Adipocyte (in vitro differentiated cells): ENCODE results near the gene LSS.

Experiments
- DNase-seq: peaks from one replicate; pipeline ENCODE4 v3.0.0-alpha.2; 2015; ENCODE audit warnings: low read depth
- H3K27me3 ChIP-seq: replicated peaks from 2 replicates; pipeline ENCODE4 v1.7.0; 2013; ENCODE audit warnings: mild to moderate bottlenecking, low read length, moderate library complexity; ENCODE audit not compliant: control insufficient read depth, insufficient read depth
- H3K36me3 ChIP-seq: 2 replicates; pipeline ENCODE4 v1.7.0; 2013; ENCODE audit warnings: low read length, mild to moderate bottlenecking, moderate library complexity; ENCODE audit not compliant: control insufficient read depth, insufficient read depth, severe bottlenecking
- H3K4me1 ChIP-seq: 2 replicates; pipeline ENCODE4 v1.7.0; 2013; ENCODE audit warnings: mild to moderate bottlenecking, low read length, moderate library complexity; ENCODE audit not compliant: control insufficient read depth, insufficient read depth
- H3K4me3 ChIP-seq: 2 replicates; pipeline ENCODE4 v1.7.0; 2013; ENCODE audit warnings: mild to moderate bottlenecking, low read length, moderate library complexity
- H3K9ac ChIP-seq: 2 replicates; pipeline ENCODE4 v1.7.0; 2013; ENCODE audit warnings: mild to moderate bottlenecking, low read length, moderate library complexity
- H3K9me3 ChIP-seq: 2 replicates; pipeline ENCODE4 v1.7.0; 2013; ENCODE audit warnings: mild to moderate bottlenecking, low read length, moderate library complexity; ENCODE audit not compliant: control insufficient read depth

Gene LSS

GRCh38 chr21:46255758-46256337 lies 27.3 kb upstream of the LSS start:
- Histone ChIP-seq H3K27me3 (no peaks in the 10 kb centered on the region), H3K9me3 (no peaks in the 10 kb centered on the region), H3K4me3 (no peak overlapping the region), H3K36me3 (peaks cover 94% of the 10 kb centered on the region), H3K4me1 (peaks cover 8% of the 10 kb centered on the region), H3K9ac (no peak overlapping the region)
- no peak for DNase-seq

GRCh38 chr21:46255166-46255565 lies 26.6 kb upstream of the LSS start:
- Histone ChIP-seq H3K36me3 (peaks cover 94% of the 10 kb centered on the region), H3K4me3 (no peak overlapping the region), H3K27me3 (no peaks in the 10 kb centered on the region), H3K4me1 (peaks cover 8% of the 10 kb centered on the region), H3K9me3 (no peaks in the 10 kb centered on the region), H3K9ac (no peak overlapping the region)
- DNase-seq: no peak

- peaks cover 95% of the 10 kb centered on the region for H3K36me3 ChIP-seq
- no peaks in the 10 kb centered on the region for H3K27me3 ChIP-seq
- H3K4me3 ChIP-seq: no peak overlapping the region
These were observed 25.8 kb upstream of the LSS start for GRCh38 chr21:46254208-46254975.

GRCh38 chr21:46253610-46254124 lies 25.1 kb upstream of the LSS start:
- Histone ChIP-seq H3K4me3 (no peak overlapping the region), H3K9ac (no peak overlapping the region), H3K4me1 (peaks cover 8% of the 10 kb centered on the region), H3K36me3 (peaks cover 94% of the 10 kb centered on the region), H3K27me3 (no peaks in the 10 kb centered on the region), H3K9me3 (no peaks in the 10 kb centered on the region)
- DNase-seq: no peak

More at GRCh38 chr21:46254208-46254975, 25.8 kb upstream of the LSS start:
- DNase-seq: no peak
- H3K9me3 ChIP-seq: no peaks in the 10 kb centered on the region
- H3K9ac ChIP-seq: no peak overlapping the region
- H3K4me1 ChIP-seq: peaks cover 8% of the 10 kb centered on the region

- Histone ChIP-seq H3K27me3 (no peaks in the 10 kb centered on the region), H3K4me3 (no peak overlapping the region), H3K4me1 (peaks cover 3% of the 10 kb centered on the region), H3K36me3 (peaks cover 94% of the 10 kb centered on the region), H3K9me3 (no peaks in the 10 kb centered on the region), H3K9ac (no peak overlapping the region)
- DNase-seq: no peak
These were observed 24.3 kb upstream of the LSS start for GRCh38 chr21:46252840-46253239.

GRCh38 chr21:46250146-46250725 lies 21.7 kb upstream of the LSS start:
- Histone ChIP-seq H3K4me1 (peaks cover 3% of the 10 kb centered on the region), H3K4me3 (no peak overlapping the region), H3K9ac (no peak overlapping the region), H3K36me3 (peaks cover 96% of the 10 kb centered on the region), H3K27me3 (no peaks in the 10 kb centered on the region), H3K9me3 (no peaks in the 10 kb centered on the region)
- no peak for DNase-seq

- H3K9ac ChIP-seq: no peak overlapping the region
- H3K9me3 ChIP-seq: no peaks in the 10 kb centered on the region
- H3K4me3 ChIP-seq: no peak overlapping the region
- peaks cover 96% of the 10 kb centered on the region for H3K36me3 ChIP-seq
- H3K4me1 ChIP-seq: no peaks in the 10 kb centered on the region
- H3K27me3 ChIP-seq: no peaks in the 10 kb centered on the region
- DNase-seq: no peak
These were observed 20.3 kb upstream of the LSS start for GRCh38 chr21:46248827-46249226.

- DNase-seq: no peak
- no peaks in the 10 kb centered on the region for H3K27me3 ChIP-seq
- H3K9me3 ChIP-seq: no peaks in the 10 kb centered on the region
- no peak overlapping the region for H3K4me3 ChIP-seq
- no peak overlapping the region for H3K9ac ChIP-seq
- H3K36me3 ChIP-seq: peaks cover 96% of the 10 kb centered on the region
- H3K4me1 ChIP-seq: no peaks in the 10 kb centered on the region
These were observed 19.8 kb upstream of the LSS start for GRCh38 chr21:46248422-46248782.

- Histone ChIP-seq H3K36me3 (peaks cover 96% of the 10 kb centered on the region), H3K9me3 (no peaks in the 10 kb centered on the region), H3K27me3 (no peaks in the 10 kb centered on the region), H3K4me3 (no peak overlapping the region), H3K4me1 (no peaks in the 10 kb centered on the region), H3K9ac (no peak overlapping the region)
- no peak for DNase-seq
These were observed 19.3 kb upstream of the LSS start for GRCh38 chr21:46247699-46248421.

- H3K27me3 ChIP-seq: no peaks in the 10 kb centered on the region
- no peak overlapping the region for H3K9ac ChIP-seq
- no peaks in the 10 kb centered on the region for H3K9me3 ChIP-seq
- DNase-seq: no peak
- no peak overlapping the region for H3K4me3 ChIP-seq
- no peaks in the 10 kb centered on the region for H3K4me1 ChIP-seq
- peaks cover 96% of the 10 kb centered on the region for H3K36me3 ChIP-seq
These were observed 17.8 kb upstream of the LSS start for GRCh38 chr21:46246345-46246744.
